Nephron progenitor cell (in vitro differentiated cells): Measurements from ENCODE around the gene SPINK14.

ENCODE experiments used
- DNase-seq: peaks from one replicate; pipeline ENCODE4 v3.0.0; 2021
- H3K27ac Mint-ChIP-seq: 2 replicates; pipeline ENCODE4 v1.8.0; 2021; ENCODE audit warnings: mild to moderate bottlenecking, moderate library complexity, mixed read lengths
- H3K27me3 Mint-ChIP-seq: 2 replicates; pipeline ENCODE4 v1.8.0; 2021; ENCODE audit warnings: mild to moderate bottlenecking, low read depth, mixed read lengths; ENCODE audit not compliant: poor library complexity
- H3K36me3 Mint-ChIP-seq: 2 replicates; pipeline ENCODE4 v1.8.0; 2021; ENCODE audit warnings: low read depth, mixed read lengths
- H3K4me1 Mint-ChIP-seq: 2 replicates; pipeline ENCODE4 v1.8.0; 2021; ENCODE audit warnings: mixed read lengths
- H3K4me3 Mint-ChIP-seq: 2 replicates; pipeline ENCODE4 v1.8.0; 2021; ENCODE audit warnings: mild to moderate bottlenecking, moderate library complexity, mixed read lengths
- H3K9me3 Mint-ChIP-seq: 2 replicates; pipeline ENCODE4 v1.8.0; 2021; ENCODE audit warnings: mild to moderate bottlenecking, moderate library complexity, mixed read lengths
- CTCF ChIP-seq: fragments of 200-600 bp; sonication (generic); IDR thresholded peaks from 2 replicates; pipeline ENCODE4 v1.5.0; 2021; ENCODE audit warnings: antibody characterized with exemption

SPINK14 gene

GRCh38 chr5:148202531-148203203 is 34.3 kb downstream of the SPINK14 start, which contains the start of gene SPINK6:
Gene SPINK6 (plus strand): TSS chr5:148203042. CDS start chr5:148203097, 55 bp downstream.
- no peak within 1 kb of the TSS for H3K4me3 Mint-ChIP-seq
- DNase-seq = no peak
- TF ChIP-seq CTCF = no peak
- H3K27ac Mint-ChIP-seq = no peak within 1 kb of the TSS
- H3K4me1 Mint-ChIP-seq = no peaks in the 10 kb centered on the region
- no peaks in the 10 kb centered on the region for H3K36me3 Mint-ChIP-seq
- H3K27me3 Mint-ChIP-seq = no peaks in the 10 kb centered on the region
- no peaks in the 10 kb centered on the region for H3K9me3 Mint-ChIP-seq

GRCh38 chr5:148205044-148205806 is 36.9 kb downstream of the SPINK14 start:
- Mint-ChIP-seq H3K9me3 (no peaks in the 10 kb centered on the region), H3K4me3 (no peak overlapping the region), H3K27ac (no peak overlapping the region), H3K36me3 (no peaks in the 10 kb centered on the region), H3K4me1 (no peaks in the 10 kb centered on the region), H3K27me3 (no peaks in the 10 kb centered on the region)
- DNase-seq = no peak
- TF ChIP-seq CTCF = no peak

- no peak overlapping the region for H3K4me3 Mint-ChIP-seq
- no peaks in the 10 kb centered on the region for H3K27me3 Mint-ChIP-seq
- H3K27ac Mint-ChIP-seq = no peak overlapping the region
- TF ChIP-seq CTCF = no peak
- no peaks in the 10 kb centered on the region for H3K9me3 Mint-ChIP-seq
- H3K36me3 Mint-ChIP-seq = no peaks in the 10 kb centered on the region
- no peak for DNase-seq
- no peaks in the 10 kb centered on the region for H3K4me1 Mint-ChIP-seq
Measured at GRCh38 chr5:148205865-148206264, 37.5 kb downstream of the SPINK14 start.

DNA sequence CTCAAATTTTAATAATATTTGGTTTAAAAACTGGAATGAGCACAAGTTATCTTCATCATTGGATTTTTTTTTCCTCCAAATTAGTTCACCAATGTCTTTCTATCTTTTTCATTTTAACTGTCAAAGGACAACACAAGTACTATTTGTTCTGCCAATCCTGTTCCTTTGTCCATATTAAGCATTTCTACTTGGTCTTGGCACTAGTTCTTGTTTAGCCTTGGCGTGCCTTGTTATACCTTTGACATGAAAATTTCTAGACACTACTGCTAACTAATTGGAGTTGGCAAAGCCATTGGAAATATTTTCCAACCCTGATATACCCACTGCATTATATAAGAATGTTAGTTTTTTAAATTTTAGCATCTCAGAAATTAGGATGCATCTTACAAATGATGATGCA is 38.3 kb downstream of the SPINK14 start:
- Mint-ChIP-seq H3K36me3 (no peaks in the 10 kb centered on the region), H3K27me3 (no peaks in the 10 kb centered on the region), H3K9me3 (no peaks in the 10 kb centered on the region), H3K4me3 (no peak overlapping the region), H3K27ac (no peak overlapping the region), H3K4me1 (no peaks in the 10 kb centered on the region)
- no peak for DNase-seq
- TF ChIP-seq CTCF = no peak

DNA sequence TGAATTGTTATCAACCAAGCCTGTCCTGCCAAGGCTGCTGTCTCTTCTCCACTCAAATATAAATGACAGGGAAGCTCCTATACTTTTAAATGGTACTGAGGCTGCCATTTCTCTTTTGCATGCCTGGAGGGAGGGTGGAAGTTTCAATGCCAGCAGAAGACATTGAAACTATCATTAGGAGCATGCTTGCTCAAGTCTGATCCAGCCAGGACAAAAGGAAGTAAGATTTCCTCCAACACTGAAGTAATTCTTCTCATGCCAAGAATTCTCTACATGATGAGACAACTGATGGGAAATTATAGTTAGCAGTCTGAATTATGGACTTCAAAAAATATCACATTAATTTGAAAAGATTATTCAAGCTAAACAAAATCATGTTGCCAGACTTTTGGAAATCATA is 39.9 kb downstream of the SPINK14 start:
- Mint-ChIP-seq H3K9me3 (no peaks in the 10 kb centered on the region), H3K27ac (no peak overlapping the region)
- TF ChIP-seq CTCF = no peak

More for the DNA sequence above, 39.9 kb downstream of the SPINK14 start:
- Mint-ChIP-seq H3K4me1 (no peaks in the 10 kb centered on the region), H3K27me3 (peaks cover 1% of the 10 kb centered on the region), H3K4me3 (no peak overlapping the region), H3K36me3 (no peaks in the 10 kb centered on the region)
- no peak for DNase-seq
